GM12878 (cell line): ENCODE results near the gene EFCAB10. TPM values are rescaled to one million over a fixed set of nuclear protein-coding genes. Genes with fewer than 3 reads are reported as not detected.

Source experiments
- ATAC-seq: fragments of 200-7000 bp; cut with Tn5 transposase; 3 replicates; pipeline ENCODE4 v1.9.1; 2020; ENCODE audit warnings: mild to moderate bottlenecking, moderate library complexity
- BruUV-seq: library from RNA; stranded (reverse); fragments of 400-500 nt; replicated peaks from 2 replicates; lab custom pipeline; 2021; lab: Mats Ljungman, UMichigan
- CTCF ChIA-PET: fragments of 300-600 bp; sonication (Branson Sonifier 250); formaldehyde crosslinking; extraction: SDS; loops from one replicate; lab custom pipeline; 2021; ENCODE audit warnings: inconsistent platforms; lab: Yijun Ruan, JAX
- POLR2A ChIA-PET: fragments of 350-600 bp; formaldehyde crosslinking; extraction: SDS; loops from one replicate; lab custom pipeline; 2021; ENCODE audit warnings: inconsistent platforms; lab: Charles Lee
- RAD21 ChIA-PET: fragments of 300-600 bp; sonication (Branson Sonifier 250); formaldehyde crosslinking; loops from one replicate; lab custom pipeline; 2023; ENCODE audit warnings: antibody characterized with exemption; ENCODE audit not compliant: unreplicated experiment; lab: Charles Lee
- SMC1A ChIA-PET: fragments of 300-600 bp; sonication (Branson Sonifier 250); formaldehyde crosslinking; loops from one replicate; lab custom pipeline; 2023; ENCODE audit not compliant: unreplicated experiment, uncharacterized antibody; lab: Charles Lee
- DNase-seq: peaks from one replicate; pipeline ENCODE4 v3.0.0-alpha.2; 2011; ENCODE audit warnings: low read depth, low spot score
- FAIRE-seq: peaks from 3 replicates; lab custom pipeline; 2011; peaks lifted over from hg19 to GRCh38; lab: Jason Lieb, UNC
- H2AFZ ChIP-seq: 2 replicates; pipeline ENCODE4 v1.6.0; 2011; ENCODE audit warnings: low read depth, low read length, control low read depth; ENCODE audit not compliant: control insufficient read depth
- H3K27ac ChIP-seq: 2 replicates; pipeline ENCODE4 v1.5.1; 2011; ENCODE audit warnings: control low read depth; ENCODE audit not compliant: control insufficient read depth, insufficient read depth
- H3K27me3 ChIP-seq, 2 experiments: replicated peaks in 1 of 2; 2 replicates each; pipeline versions ENCODE4 v1.6.0 to v1.6.1; 2011; ENCODE audit warnings: low read length in 1 of 2; ENCODE audit not compliant: control insufficient read depth in 2 of 2, insufficient read depth in 2 of 2
- H3K36me3 ChIP-seq, 2 experiments: 2 replicates each; pipeline ENCODE4 v1.5.1; 2011; ENCODE audit warnings: low read length in 1 of 2; ENCODE audit not compliant: control insufficient read depth in 2 of 2, insufficient read depth in 2 of 2
- H3K4me1 ChIP-seq: 2 replicates; pipeline ENCODE4 v1.6.1; 2011; ENCODE audit warnings: mild to moderate bottlenecking, low read length, moderate library complexity, mixed read lengths; ENCODE audit not compliant: control insufficient read depth, insufficient read depth
- H3K4me2 ChIP-seq: 2 replicates; pipeline ENCODE4 v1.6.0; 2011; ENCODE audit warnings: control low read depth; ENCODE audit not compliant: control insufficient read depth, insufficient read depth
- H3K4me3 ChIP-seq: fragments of 200-600 bp; sonication (generic); 2 replicates; pipeline ENCODE4 v1.5.1; 2016
- H3K79me2 ChIP-seq: 2 replicates; pipeline ENCODE4 v1.6.0; 2011; ENCODE audit warnings: low read length; ENCODE audit not compliant: control insufficient read depth, insufficient read depth
- H3K9ac ChIP-seq: 2 replicates; pipeline ENCODE4 v1.8.0; 2011; ENCODE audit warnings: low read length, control low read depth, mixed read lengths; ENCODE audit not compliant: control insufficient read depth, insufficient read depth
- H3K9me3 ChIP-seq: replicated peaks from 3 replicates; pipeline ENCODE4 v1.5.1; 2011; ENCODE audit warnings: mild to moderate bottlenecking, low read length; ENCODE audit not compliant: control insufficient read depth, insufficient read depth
- H4K20me1 ChIP-seq: 2 replicates; pipeline ENCODE4 v1.6.0; 2011; ENCODE audit not compliant: control insufficient read depth, insufficient read depth
- BCL11A ChIP-seq: IDR thresholded peaks from 2 replicates; pipeline ENCODE4 v1.6.1; 2011; ENCODE audit warnings: low read depth, low read length
- CREB1 ChIP-seq: IDR thresholded peaks from 2 replicates; pipeline ENCODE4 v1.6.1; 2012; ENCODE audit warnings: low read depth, mild to moderate bottlenecking, inconsistent platforms
- DPF2 ChIP-seq: fragments of 450-650 bp; IDR thresholded peaks from 2 replicates; pipeline ENCODE4 v1.6.1; 2017; ENCODE audit warnings: mild to moderate bottlenecking
- EED ChIP-seq: sonication (generic); IDR thresholded peaks from 2 replicates; pipeline ENCODE4 v1.6.1; 2016; ENCODE audit warnings: antibody characterized with exemption, low read depth
- IRF5 ChIP-seq: fragments of 450-650 bp; IDR thresholded peaks from 2 replicates; pipeline ENCODE4 v1.6.1; 2017; ENCODE audit warnings: borderline replicate concordance
- NFYA ChIP-seq: IDR thresholded peaks from 2 replicates; pipeline ENCODE4 v1.6.1; 2011; ENCODE audit warnings: low read depth, mild to moderate bottlenecking, low read length, improper control_type of control experiment, borderline replicate concordance
- NRF1 ChIP-seq: conservative IDR thresholded peaks from 2 replicates; pipeline ENCODE4 v1.6.1; 2011; ENCODE audit warnings: mild to moderate bottlenecking, low read depth, low read length, improper control_type of control experiment
- POLR2AphosphoS5 ChIP-seq: IDR thresholded peaks from 2 replicates; pipeline ENCODE4 v1.6.1; 2011; ENCODE audit warnings: mild to moderate bottlenecking, low read length, inconsistent platforms
- SKIL ChIP-seq: fragments of 450-650 bp; IDR thresholded peaks from 2 replicates; pipeline ENCODE4 v1.6.1; 2017; ENCODE audit warnings: mild to moderate bottlenecking, low read depth, inconsistent platforms; ENCODE audit not compliant: poor library complexity, severe bottlenecking
- SMC3 ChIP-seq: IDR thresholded peaks from 2 replicates; pipeline ENCODE4 v1.6.1; 2011; ENCODE audit warnings: low read length, improper control_type of control experiment, borderline replicate concordance
- STAT1 ChIP-seq: fragments of 450-650 bp; conservative IDR thresholded peaks from 2 replicates; pipeline ENCODE4 v1.6.1; 2014; ENCODE audit warnings: antibody characterized with exemption, mild to moderate bottlenecking
- YBX1 ChIP-seq: fragments of 450-650 bp; IDR thresholded peaks from 2 replicates; pipeline ENCODE4 v1.6.1; 2016; ENCODE audit warnings: antibody characterized with exemption
- ZBTB33 ChIP-seq: fragments of 450-650 bp; IDR thresholded peaks from 2 replicates; pipeline ENCODE4 v1.6.1; 2017; ENCODE audit warnings: mild to moderate bottlenecking
- WGBS: methylation state at CpG from one replicate; pipeline ENCODE4 v1.1.6; 2016; ENCODE audit warnings: low lambda C conversion rate; ENCODE audit not compliant: insufficient replicate concordance, insufficient coverage; ENCODE audit errors: missing lambda C conversion rate; 5-methylcytosine and 5-hydroxymethylcytosine counted together
- in situ Hi-C: fragments of 300-500 bp; cut with MboI; formaldehyde crosslinking; loops from 9 replicates; pipeline ENCODE4 v1.14.3; 2018; ENCODE audit warnings: mixed read lengths
- intact Hi-C: fragments of 100-400 bp; cut with micrococcal nuclease; formaldehyde crosslinking; loops from one replicate; pipeline ENCODE4 v1.14.2; 2022; ENCODE audit not compliant: unreplicated experiment
- polyA plus RNA-seq, 11 experiments: library from polyadenylated mRNA; depleted of rRNA in 4 of 11; unstranded in 6 of 11; stranded (reverse) in 5 of 11; fragments of >200 nt; fragmentation: Nextera tagmentation in 4 of 11; fragmentation: Illumina TruSeq in 1 of 11; extraction: Ambion mirVana in 4 of 11; extraction: Trizol in 1 of 11; gene quantifications; 1 replicate in 1 of 11; 2 replicates in 10 of 11; pipeline versions ENCODE4 v1.2.1 to v1.2.3, GENCODE V29; 2011 to 2016; ENCODE audit warnings: inconsistent platforms in 2 of 11, missing spikeins in 2 of 11, low read depth in 1 of 11
- total RNA-seq, 4 experiments: library from RNA; depleted of rRNA in 3 of 4; stranded (reverse); fragments of >200 nt in 3 of 4; fragmentation: Illumina TruSeq in 1 of 4; extraction: Trizol in 1 of 4; gene quantifications; 2 replicates each; pipeline versions ENCODE4 v1.2.1 to v1.2.3, GENCODE V29; 2013 to 2021
- TF ChIP-seq, protein P1 (sequence below): IDR thresholded peaks from 2 replicates; pipeline ENCODE4 v1.6.1; 2011; ENCODE audit warnings: borderline replicate concordance, low read depth, mild to moderate bottlenecking, moderate library complexity, low read length; ENCODE audit not compliant: insufficient read depth, poor library complexity, severe bottlenecking
- TF ChIP-seq, protein P2 (sequence below): IDR thresholded peaks from 2 replicates; pipeline ENCODE4 v1.6.1; 2012; ENCODE audit warnings: low read depth, low read length, improper control_type of control experiment

The EFCAB10 gene
- total and polyA plus RNA-seq, 10 of the 15 experiments (the other 5 are each of a cell fraction or from before 2014, with no cell fraction given) = 0.38 to 1.0 (median 0.54) TPM; not detected in 6

- CTCF ChIA-PET = no interaction called here
- DNase-seq (no peak), ATAC-seq (no peak), FAIRE-seq (no peak)
- 84% methylated on average over 20 of the region's 20 CpGs for WGBS
- Histone ChIP-seq H3K36me3 (no peaks in the 10 kb centered on the region), H3K4me1 (no peaks in the 10 kb centered on the region), H3K79me2 (no peaks in the 10 kb centered on the region), H3K9me3 (no peaks in the 10 kb centered on the region), H3K4me2 (no peak overlapping the region), H3K27me3 (no peaks in the 10 kb centered on the region), H3K4me3 (no peak overlapping the region), H2AFZ (no peak overlapping the region), H3K27ac (no peak overlapping the region), H4K20me1 (no peaks in the 10 kb centered on the region), H3K9ac (no peak overlapping the region)
- RAD21 ChIA-PET = no interaction called here
- SMC1A ChIA-PET = no interaction called here
- POLR2A ChIA-PET = interaction anchor here (0.5 kb wide), 1 partner anchor 13 kb away, joined by 3 read pairs; no protein-coding TSS in a partner anchor
- intact Hi-C loops = no loop called here
- in situ Hi-C loops = no loop called here
- BruUV-seq = no TSS peak
- TF ChIP-seq SKIL (no peak), ZBTB33 (no peak), SMC3 (no peak), BCL11A (no peak), YBX1 (no peak), STAT1 (no peak), POLR2AphosphoS5 (no peak), EED (no peak), DPF2 (no peak), CREB1 (no peak), IRF5 (no peak), NFYA (no peak), NRF1 (no peak)
- TF ChIP-seq, protein P1, sequence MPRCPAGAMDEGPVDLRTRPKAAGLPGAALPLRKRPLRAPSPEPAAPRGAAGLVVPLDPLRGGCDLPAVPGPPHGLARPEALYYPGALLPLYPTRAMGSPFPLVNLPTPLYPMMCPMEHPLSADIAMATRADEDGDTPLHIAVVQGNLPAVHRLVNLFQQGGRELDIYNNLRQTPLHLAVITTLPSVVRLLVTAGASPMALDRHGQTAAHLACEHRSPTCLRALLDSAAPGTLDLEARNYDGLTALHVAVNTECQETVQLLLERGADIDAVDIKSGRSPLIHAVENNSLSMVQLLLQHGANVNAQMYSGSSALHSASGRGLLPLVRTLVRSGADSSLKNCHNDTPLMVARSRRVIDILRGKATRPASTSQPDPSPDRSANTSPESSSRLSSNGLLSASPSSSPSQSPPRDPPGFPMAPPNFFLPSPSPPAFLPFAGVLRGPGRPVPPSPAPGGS = no peak
- TF ChIP-seq, protein P2, sequence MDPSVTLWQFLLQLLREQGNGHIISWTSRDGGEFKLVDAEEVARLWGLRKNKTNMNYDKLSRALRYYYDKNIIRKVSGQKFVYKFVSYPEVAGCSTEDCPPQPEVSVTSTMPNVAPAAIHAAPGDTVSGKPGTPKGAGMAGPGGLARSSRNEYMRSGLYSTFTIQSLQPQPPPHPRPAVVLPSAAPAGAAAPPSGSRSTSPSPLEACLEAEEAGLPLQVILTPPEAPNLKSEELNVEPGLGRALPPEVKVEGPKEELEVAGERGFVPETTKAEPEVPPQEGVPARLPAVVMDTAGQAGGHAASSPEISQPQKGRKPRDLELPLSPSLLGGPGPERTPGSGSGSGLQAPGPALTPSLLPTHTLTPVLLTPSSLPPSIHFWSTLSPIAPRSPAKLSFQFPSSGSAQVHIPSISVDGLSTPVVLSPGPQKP = no peak
Measured at GRCh38 chr7:105614341-105614840, 33.1 kb upstream of the EFCAB10 start.
